Mesodermal cell (in vitro differentiated cells): Measurements from ENCODE around the gene NPHS1.
"Not testable (repeated sequence)": the region's sequence is repeated elsewhere in the genome, so short reads cannot be mapped to it uniquely, and the experiment has no call there.

Experiments
- H3K27ac ChIP-seq: 2 replicates; pipeline ENCODE4 v1.7.0; 2013; ENCODE audit warnings: mild to moderate bottlenecking, low read depth, low read length, moderate library complexity; ENCODE audit not compliant: severe bottlenecking
- H3K36me3 ChIP-seq: 2 replicates; pipeline ENCODE4 v1.7.1; 2013; ENCODE audit warnings: mild to moderate bottlenecking, low read length, moderate library complexity; ENCODE audit not compliant: control insufficient read depth, insufficient read depth
- H3K4me1 ChIP-seq: one replicate; pipeline ENCODE4 v1.7.1; 2013; ENCODE audit warnings: mild to moderate bottlenecking, low read length; ENCODE audit not compliant: insufficient read depth, control insufficient read depth, poor library complexity, severe bottlenecking
- H3K4me3 ChIP-seq: 2 replicates; pipeline ENCODE4 v1.7.0; 2013; ENCODE audit warnings: low read length, control low read depth, mild to moderate bottlenecking; ENCODE audit not compliant: insufficient read depth, poor library complexity, severe bottlenecking; ENCODE audit errors: extremely low read depth
- H3K9me3 ChIP-seq: 2 replicates; pipeline ENCODE4 v1.7.1; 2013; ENCODE audit warnings: mild to moderate bottlenecking, low read length, moderate library complexity; ENCODE audit not compliant: control insufficient read depth
- WGBS, 2 experiments: methylation state at CpG; one replicate each; pipeline ENCODE4 v1.1.5; 2013; ENCODE audit warnings: missing lambda C conversion rate in 2 of 2; ENCODE audit not compliant: insufficient coverage in 2 of 2; 5-methylcytosine and 5-hydroxymethylcytosine counted together

Gene NPHS1

DNA sequence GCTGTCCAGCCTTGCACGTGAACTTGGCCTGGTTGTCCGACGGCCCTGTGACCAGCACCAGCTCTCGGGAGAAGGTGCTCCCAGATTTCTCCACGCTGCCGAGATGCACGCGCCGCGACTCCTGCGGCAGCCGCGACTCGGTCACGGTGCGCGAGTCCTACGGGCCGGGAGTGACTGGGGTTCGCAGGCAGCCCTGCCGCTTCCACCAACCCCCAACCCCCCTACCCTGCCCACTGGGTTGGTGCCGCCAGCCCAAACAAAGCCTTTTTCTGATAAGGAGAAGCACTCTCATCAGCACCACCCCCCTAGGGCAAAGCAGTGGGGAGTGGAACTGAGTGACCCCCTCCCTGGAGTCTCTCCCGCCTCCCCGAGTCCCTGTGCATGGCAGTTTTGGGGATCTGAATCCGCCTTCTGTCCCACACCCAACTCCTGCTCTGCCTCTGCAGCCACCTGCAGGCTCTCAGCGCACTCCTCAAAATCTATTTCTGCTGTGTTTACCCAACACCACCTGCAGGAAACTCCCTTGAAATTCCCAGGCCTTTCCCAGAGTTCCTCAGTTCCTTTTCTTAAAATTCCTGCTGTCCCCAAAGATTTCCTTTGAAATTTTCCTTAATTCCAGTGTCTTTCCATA is 6.2 kb downstream of the NPHS1 start:
- H3K9me3 ChIP-seq, result no peaks in the 10 kb centered on the region
- H3K27ac ChIP-seq, result no peak overlapping the region
- H3K4me1 ChIP-seq, result peaks cover 3% of the 10 kb centered on the region
- H3K36me3 ChIP-seq, result no peaks in the 10 kb centered on the region
- no peak overlapping the region for H3K4me3 ChIP-seq
- 4% methylated on average over 21 to 24 of the region's 26 CpGs for WGBS, 2 experiments

DNA sequence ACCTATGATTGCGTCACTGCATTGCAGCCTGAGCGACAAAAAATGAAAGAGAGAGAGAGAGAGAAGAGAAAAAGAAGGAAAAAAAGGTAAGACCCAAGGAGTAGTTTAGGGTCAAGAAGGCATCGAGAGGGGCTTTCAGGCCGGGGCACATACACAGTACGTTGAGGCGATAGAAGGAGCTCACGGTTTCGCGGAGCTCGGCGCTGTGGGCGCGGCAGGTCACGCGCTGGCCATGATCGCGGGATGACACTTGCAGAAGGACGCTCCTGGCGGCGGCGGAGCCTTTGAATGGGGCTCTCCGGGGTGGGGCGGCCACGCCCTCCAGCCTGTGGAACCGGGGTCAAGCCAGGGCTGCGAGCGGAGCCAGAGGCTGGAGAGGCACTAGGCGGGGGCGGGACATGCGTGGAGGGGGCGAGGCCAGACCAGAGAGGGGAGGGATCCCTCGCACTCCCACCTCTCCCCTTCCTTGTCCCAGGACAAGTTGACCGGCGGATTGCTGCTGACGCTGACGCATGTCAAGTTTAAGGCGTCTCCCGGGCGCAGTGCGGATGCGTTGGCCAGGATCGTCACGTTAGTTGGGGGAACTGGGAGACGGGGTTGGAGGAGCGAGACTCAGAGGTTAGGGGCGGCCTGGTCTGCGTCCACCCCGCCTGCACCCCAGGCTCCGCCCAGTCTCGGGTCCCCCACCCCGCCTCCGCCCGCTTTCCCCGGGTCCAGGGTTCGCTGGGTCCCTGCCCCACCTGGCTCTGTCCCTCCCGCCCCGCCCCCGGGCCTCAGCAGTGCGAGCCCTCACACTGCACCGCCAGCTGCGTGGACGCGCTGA is 6.9 kb downstream of the NPHS1 start:
- Histone ChIP-seq H3K9me3 (no peaks in the 10 kb centered on the region), H3K4me3 (no peak overlapping the region), H3K36me3 (no peaks in the 10 kb centered on the region), H3K4me1 (peaks cover 3% of the 10 kb centered on the region), H3K27ac (no peak overlapping the region)
- 5 to 7% methylated on average over 46 to 50 of the region's 63 CpGs for WGBS, 2 experiments

DNA sequence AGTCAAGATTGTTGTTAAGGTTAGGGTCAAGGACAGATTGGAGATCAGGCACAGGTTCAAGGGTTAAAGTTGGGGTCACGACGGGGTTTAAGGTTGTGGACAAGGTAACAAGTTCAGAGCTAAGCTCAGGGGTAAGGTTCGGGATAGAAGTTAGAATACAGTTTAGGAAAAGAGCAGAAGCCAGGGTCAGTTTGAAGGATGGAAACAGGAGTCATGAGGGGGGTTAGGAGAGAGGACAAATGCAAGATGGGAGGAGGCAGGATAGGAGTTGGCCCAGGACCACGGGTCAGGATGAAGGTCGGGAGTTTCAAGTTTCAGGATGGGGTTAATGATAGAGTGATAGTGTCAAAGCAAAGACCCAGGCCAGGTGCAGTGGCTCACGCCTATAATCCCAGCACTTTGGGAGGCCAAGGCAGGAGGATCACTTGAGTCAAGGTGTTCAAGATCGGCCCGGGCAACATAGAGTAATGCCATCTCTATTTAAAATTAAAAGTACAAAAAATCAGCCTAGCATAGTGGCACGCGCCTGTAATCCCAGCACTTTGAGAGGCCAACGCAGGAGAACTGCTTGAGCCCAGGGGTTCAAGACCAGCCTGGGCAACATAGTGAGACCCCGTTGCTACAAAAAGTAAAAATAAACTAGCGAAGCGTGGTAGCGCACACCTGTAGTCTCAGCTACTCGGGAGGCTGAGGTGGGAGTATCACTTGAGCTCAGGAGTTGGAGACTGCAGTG is 7.7 kb downstream of the NPHS1 start:
- Histone ChIP-seq H3K4me1 (peaks cover 3% of the 10 kb centered on the region), H3K9me3 (no peaks in the 10 kb centered on the region), H3K36me3 (no peaks in the 10 kb centered on the region), H3K4me3 (no peak overlapping the region), H3K27ac (no peak overlapping the region)
- 67 to 69% methylated on average over 16 of the region's 16 CpGs for WGBS, 2 experiments

DNA sequence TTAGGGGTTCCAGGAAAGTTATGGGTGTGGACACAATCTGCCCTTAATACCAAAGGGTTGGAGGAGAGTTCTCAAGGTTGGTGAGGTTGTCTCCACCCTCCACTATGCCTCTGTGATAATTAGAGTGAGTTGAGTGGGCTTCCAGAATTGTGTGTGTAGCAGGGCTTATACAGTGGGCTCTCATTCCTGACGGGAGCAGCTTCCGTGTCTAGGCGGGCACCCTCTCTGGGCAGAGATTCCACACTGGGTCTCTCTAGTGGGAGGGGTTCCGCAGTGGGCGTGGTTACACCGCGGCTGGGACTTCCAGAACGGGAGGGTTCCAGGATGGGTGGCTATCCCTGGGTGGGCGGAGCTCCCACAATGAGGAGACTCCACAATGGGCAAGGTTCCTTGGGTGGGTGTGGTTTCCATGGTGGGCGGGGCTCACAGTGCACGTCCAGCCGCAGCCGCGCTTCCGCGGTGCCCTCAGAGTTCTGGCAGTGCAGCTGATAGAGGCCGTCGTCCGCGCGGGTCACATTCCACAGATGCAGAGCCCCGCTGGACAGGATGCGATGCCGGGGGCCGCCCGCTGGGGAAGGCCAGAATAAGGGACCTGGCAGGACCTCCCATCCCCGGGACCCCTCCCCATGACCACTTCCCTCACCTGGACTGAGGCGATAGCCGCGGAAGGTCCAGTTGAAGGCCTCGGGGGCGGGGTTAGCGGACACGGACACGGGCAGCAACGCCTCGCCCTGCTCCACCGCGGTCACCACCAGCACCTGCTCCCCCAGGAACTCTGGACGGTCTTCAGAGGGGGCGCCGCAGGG is 8.4 kb downstream of the NPHS1 start:
- Histone ChIP-seq H3K36me3 (no peaks in the 10 kb centered on the region), H3K4me3 (no peak overlapping the region), H3K9me3 (no peaks in the 10 kb centered on the region), H3K4me1 (peaks cover 3% of the 10 kb centered on the region), H3K27ac (no peak overlapping the region)
- WGBS, 2 experiments, result 14 to 18% methylated on average over 35 to 37 of the region's 42 CpGs

DNA sequence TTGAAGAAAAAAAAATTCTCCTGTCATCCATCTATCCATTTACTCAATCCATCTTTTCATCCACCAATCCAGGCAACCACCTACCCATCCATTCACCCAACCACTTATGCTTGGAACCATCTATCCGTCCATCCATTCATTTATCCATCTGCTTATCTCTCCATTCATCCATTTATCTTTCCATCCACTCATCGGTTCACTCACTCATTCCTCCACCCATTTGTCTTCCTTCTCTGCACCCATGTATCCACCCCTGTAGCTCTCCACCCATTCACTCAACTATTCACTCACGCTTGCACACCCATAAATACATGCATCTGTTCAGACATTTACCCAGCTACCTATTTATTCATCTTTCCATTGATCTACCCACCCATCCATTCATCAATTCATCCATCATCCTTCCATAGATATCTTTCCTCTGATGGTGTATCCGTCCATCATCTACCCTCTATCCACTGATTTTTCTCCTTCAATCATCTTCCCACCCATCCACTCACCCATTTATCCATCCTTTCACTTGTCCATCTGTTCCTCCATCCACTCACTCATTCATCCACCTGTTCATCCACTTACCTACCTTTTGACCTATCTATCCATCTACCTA is 9.5 kb downstream of the NPHS1 start:
- 79 to 90% methylated on average over 3 to 4 of the region's 4 CpGs for WGBS, 2 experiments

DNA sequence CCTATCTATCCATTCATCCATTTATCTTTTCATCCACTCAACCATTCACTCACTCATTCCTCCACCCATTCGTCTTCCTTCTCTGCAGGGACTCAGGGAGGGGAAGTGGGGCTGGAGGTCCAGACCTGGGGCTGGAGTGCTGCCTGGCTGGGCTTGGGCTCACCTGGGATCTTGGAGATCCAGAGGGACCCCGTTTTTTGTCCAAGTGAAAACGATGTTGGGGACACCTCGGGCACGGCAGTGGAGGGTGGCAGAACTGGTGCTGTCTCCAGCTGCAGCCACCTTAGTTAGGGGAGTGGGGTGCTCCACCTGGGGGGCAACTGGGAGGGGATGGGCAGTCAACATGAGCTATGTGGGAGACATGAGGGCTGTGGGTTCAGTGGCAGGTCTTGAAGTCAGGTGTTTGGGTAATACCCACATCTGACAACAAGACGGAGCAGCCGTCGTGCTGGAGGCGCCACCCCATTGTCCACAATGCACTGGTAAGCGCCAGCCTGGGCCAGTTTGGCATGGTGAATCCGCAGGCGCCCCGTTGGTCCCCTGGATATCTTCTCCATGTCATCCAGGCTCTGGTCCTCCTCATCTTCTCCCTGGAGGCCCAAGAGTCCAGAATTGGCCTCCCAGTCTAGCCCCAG is 10.2 kb downstream of the NPHS1 start:
- no peak overlapping the region for H3K27ac ChIP-seq
- H3K36me3 ChIP-seq, result no peaks in the 10 kb centered on the region
- H3K4me3 ChIP-seq, result no peak overlapping the region
- H3K9me3 ChIP-seq, result no peaks in the 10 kb centered on the region
- H3K4me1 ChIP-seq, result peaks cover 3% of the 10 kb centered on the region
- WGBS, 2 experiments, result 72% methylated on average over 11 to 13 of the region's 13 CpGs

More for the DNA sequence above, 9.5 kb downstream of the NPHS1 start:
- Histone ChIP-seq H3K36me3 (no peaks in the 10 kb centered on the region), H3K9me3 (no peaks in the 10 kb centered on the region), H3K4me3 (no peak overlapping the region), H3K4me1 (peaks cover 3% of the 10 kb centered on the region), H3K27ac (no peak overlapping the region)

DNA sequence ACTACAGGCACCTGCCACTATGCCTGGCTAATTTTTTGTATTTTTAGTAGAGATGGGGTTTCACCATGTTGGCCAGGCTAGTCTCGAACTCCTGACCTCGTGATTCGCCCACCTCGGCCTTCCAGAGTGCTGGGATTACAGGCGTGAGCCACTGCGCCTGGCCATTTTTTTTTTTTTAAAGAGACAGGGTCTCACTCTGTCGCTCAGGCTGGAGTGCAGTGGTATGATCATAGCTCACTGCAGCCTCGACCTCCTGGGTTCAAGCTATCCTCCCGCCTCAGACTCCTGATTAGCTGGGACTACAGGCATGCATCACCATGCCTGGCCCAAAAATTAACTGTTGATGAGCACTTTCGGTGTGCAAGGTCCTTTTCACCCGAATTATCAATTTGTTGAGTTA is 16.2 kb downstream of the NPHS1 start:
- H3K4me1 ChIP-seq, H3K4me3 ChIP-seq, H3K27ac ChIP-seq, H3K9me3 ChIP-seq, H3K36me3 ChIP-seq: not testable (repeated sequence)
- 48 to 58% methylated on average over 11 of the region's 11 CpGs for WGBS, 2 experiments

DNA sequence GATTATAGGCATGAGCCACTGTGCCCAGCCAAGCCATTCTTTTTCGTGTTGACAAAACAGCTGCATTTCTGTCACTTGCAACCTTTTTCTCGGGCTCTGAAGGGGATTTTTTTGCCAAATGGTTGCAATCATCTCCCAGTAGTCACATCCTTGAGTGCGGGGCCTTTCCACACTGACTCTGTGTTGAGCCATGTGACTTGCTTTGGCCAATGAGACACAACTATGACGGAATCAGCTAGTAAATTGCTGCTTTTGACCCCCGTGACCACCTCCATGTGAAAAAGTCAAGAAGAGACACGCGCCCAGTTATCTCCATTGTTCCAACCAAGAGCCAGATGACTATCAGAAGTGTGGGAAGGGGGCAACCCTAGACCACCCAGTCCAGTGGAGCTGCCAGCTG is 18.3 kb downstream of the NPHS1 start:
- Histone ChIP-seq H3K9me3 (no peaks in the 10 kb centered on the region), H3K27ac (no peak overlapping the region), H3K36me3 (no peaks in the 10 kb centered on the region), H3K4me1 (no peaks in the 10 kb centered on the region), H3K4me3 (no peak overlapping the region)
- WGBS, 2 experiments, result 61 to 73% methylated on average over 7 of the region's 7 CpGs

DNA sequence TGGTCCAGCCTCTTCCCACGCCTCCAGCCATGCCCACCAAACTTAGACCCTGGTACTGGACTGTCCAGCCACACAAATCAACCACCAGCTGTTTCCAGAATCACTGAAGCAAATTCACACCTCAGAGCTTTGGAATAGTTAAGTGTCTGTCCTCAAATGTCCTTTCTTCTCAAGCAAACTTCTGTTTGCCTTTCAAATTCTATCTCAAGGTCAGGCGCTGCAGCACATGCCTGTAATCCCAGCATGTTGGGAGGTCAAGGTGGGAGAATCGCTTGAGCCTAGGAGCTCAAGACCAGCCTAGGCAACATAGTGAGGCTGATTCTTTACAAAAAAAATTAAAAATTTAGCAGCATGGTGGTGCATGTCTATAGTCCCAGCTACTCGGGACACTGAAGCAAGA is 20.2 kb downstream of the NPHS1 start:
- Histone ChIP-seq H3K4me3 (no peak overlapping the region), H3K9me3 (no peaks in the 10 kb centered on the region), H3K27ac (no peak overlapping the region), H3K4me1 (no peaks in the 10 kb centered on the region), H3K36me3 (no peaks in the 10 kb centered on the region)
- 73 to 75% methylated on average over 4 of the region's 4 CpGs for WGBS, 2 experiments

DNA sequence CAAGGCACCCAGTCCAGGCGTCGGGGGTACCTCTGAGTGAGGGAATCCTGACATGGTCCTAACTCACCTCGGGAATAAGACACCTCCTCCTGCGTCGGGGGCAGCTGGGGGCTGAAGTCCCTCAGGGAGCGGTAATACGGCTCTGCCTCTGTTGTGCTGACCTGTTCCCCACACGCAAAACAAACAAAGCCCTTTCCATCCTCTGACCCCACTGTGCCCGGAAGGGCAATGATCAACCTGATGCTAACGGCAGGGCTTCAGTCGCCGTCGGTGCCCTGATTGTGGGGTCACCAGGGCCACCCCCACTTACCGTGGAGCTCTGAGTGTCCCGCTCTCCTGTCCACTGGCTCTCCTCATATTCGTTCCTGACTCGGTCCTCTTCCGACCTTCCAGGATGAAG is 21.3 kb downstream of the NPHS1 start:
- no peaks in the 10 kb centered on the region for H3K36me3 ChIP-seq
- H3K4me3 ChIP-seq, result no peak overlapping the region
- H3K9me3 ChIP-seq, result no peaks in the 10 kb centered on the region
- WGBS, 2 experiments, result 73 to 80% methylated on average over 9 to 13 of the region's 18 CpGs
- no peak overlapping the region for H3K27ac ChIP-seq
- no peaks in the 10 kb centered on the region for H3K4me1 ChIP-seq
